HG03354 (cell line): ENCODE results near the gene SCN4B.

Experiments used
- ATAC-seq: cut with Tn5 transposase; IDR thresholded peaks from one replicate; pipeline ENCODE4 v1.9.1; 2021; ENCODE audit warnings: mild to moderate bottlenecking; ENCODE audit not compliant: unreplicated experiment, poor library complexity, severe bottlenecking

The SCN4B gene

GRCh38 chr11:118155776-118156530 lies 3.3 kb upstream of the SCN4B start:
- no peak for ATAC-seq

GRCh38 chr11:118154641-118155040 lies 2.0 kb upstream of the SCN4B start:
- ATAC-seq = no peak

- ATAC-seq = no peak
Measured at GRCh38 chr11:118153976-118154375, 1.4 kb upstream of the SCN4B start.

- no peak for ATAC-seq
Measured at GRCh38 chr11:118153516-118153915, 893 bp upstream of the SCN4B start.

GRCh38 chr11:118152020-118152551 lies 537 bp downstream of the SCN4B start:
- ATAC-seq = no peak

GRCh38 chr11:118151431-118151830 lies 1.2 kb downstream of the SCN4B start:
- ATAC-seq = no peak

- ATAC-seq = no peak
Measured at GRCh38 chr11:118149493-118149892, 3.1 kb downstream of the SCN4B start.

- ATAC-seq = no peak
Measured at GRCh38 chr11:118148856-118149255, 3.8 kb downstream of the SCN4B start.

GRCh38 chr11:118148240-118148639 lies 4.4 kb downstream of the SCN4B start:
- ATAC-seq = no peak

GRCh38 chr11:118147502-118147901 lies 5.1 kb downstream of the SCN4B start:
- ATAC-seq = no peak

- ATAC-seq = no peak
Measured at GRCh38 chr11:118146554-118146953, 6.1 kb downstream of the SCN4B start.

GRCh38 chr11:118145285-118146227 lies 7.1 kb downstream of the SCN4B start:
- ATAC-seq = peak; percentile 91

GRCh38 chr11:118144301-118145268 lies 8.0 kb downstream of the SCN4B start:
- ATAC-seq = no peak

- no peak for ATAC-seq
Measured at GRCh38 chr11:118143661-118144185, 8.9 kb downstream of the SCN4B start.

GRCh38 chr11:118142809-118143208 lies 9.8 kb downstream of the SCN4B start:
- ATAC-seq = no peak

- ATAC-seq = no peak
Measured at GRCh38 chr11:118142081-118142480, 10.5 kb downstream of the SCN4B start.

GRCh38 chr11:118139578-118139977 lies 13.0 kb downstream of the SCN4B start:
- ATAC-seq = no peak

GRCh38 chr11:118138839-118139420 lies 13.7 kb downstream of the SCN4B start:
- no peak for ATAC-seq

GRCh38 chr11:118136801-118137200 lies 15.8 kb downstream of the SCN4B start:
- no peak for ATAC-seq
